Psoas muscle (tissue), 8 donors: ENCODE data around the gene FAF1. TPM values are rescaled to one million over a fixed set of nuclear protein-coding genes. Genes with fewer than 3 reads are reported as not detected.
"Not testable (repeated sequence)": the region's sequence is repeated elsewhere in the genome, so short reads cannot be mapped to it uniquely, and the experiment has no call there.

Source experiments
- ATAC-seq, 4 donors: fragments of 200-7000 bp; cut with Tn5 transposase; one replicate each; pipeline ENCODE4 v1.9.1; 2020; ENCODE audit warnings: moderate library complexity in 3 of 4, mild to moderate bottlenecking in 2 of 4
- DNase-seq, 2 donors: peaks; one replicate each; pipeline ENCODE4 v3.0.0-alpha.2; 2020
- H3K27ac ChIP-seq: fragments of 200-600 bp; one replicate; pipeline ENCODE4 v1.8.0; 2022
- H3K27me3 ChIP-seq, 3 donors: fragments of 200-600 bp in 1 of 3; one replicate each; pipeline versions ENCODE4 v1.6.1 to v1.8.0; 2013 to 2022; ENCODE audit warnings: low read length in 2 of 3, mild to moderate bottlenecking in 2 of 3, moderate library complexity in 1 of 3; ENCODE audit not compliant: insufficient read depth in 3 of 3
- H3K36me3 ChIP-seq, 2 donors: fragments of 200-600 bp in 1 of 2; one replicate each; pipeline versions ENCODE4 v1.6.1 to v1.8.0; 2013 to 2022; ENCODE audit warnings: low read depth in 1 of 2, mild to moderate bottlenecking in 1 of 2, moderate library complexity in 1 of 2; ENCODE audit not compliant: insufficient read depth in 1 of 2
- H3K4me1 ChIP-seq: fragments of 200-600 bp; one replicate; pipeline ENCODE4 v1.8.0; 2022
- H3K4me3 ChIP-seq: fragments of 200-600 bp; one replicate; pipeline ENCODE4 v1.8.0; 2022; ENCODE audit warnings: mild to moderate bottlenecking
- H3K9me3 ChIP-seq: fragments of 200-600 bp; one replicate; pipeline ENCODE4 v1.8.0; 2022
- WGBS, 3 donors: extraction: QIAGEN DNeasy Blood & Tissue Kit; methylation state at CpG; one replicate each; pipeline versions ENCODE4 v1.1.6 to v1.1.7; 2013; 5-methylcytosine and 5-hydroxymethylcytosine counted together
- intact Hi-C, 2 donors: fragments of 100-400 bp; cut with DNase I; formaldehyde crosslinking; loops; one replicate each; pipeline versions ENCODE4 v1.11.0 to v1.14.2; 2022
- polyA plus RNA-seq, 3 donors: library from polyadenylated mRNA; stranded (reverse); fragments of 200-250 nt; gene quantifications; one replicate each; pipeline ENCODE4 v1.2.3, GENCODE V29; 2013
- total RNA-seq, 4 donors: library from RNA; stranded (reverse); fragmentation: NEBNext Ultra II Directional in 2 of 4; extraction: Animal tissue kit (Norgen Biotek cat#: 25700) in 2 of 4; gene quantifications; one replicate each; pipeline versions ENCODE4 v1.2.1 to v1.2.4, GENCODE V29; 2021 to 2023
- TF ChIP-seq, protein P1 (sequence below): fragments of 200-600 bp; IDR thresholded peaks from one replicate; pipeline ENCODE4 v1.8.0; 2022; ENCODE audit warnings: antibody characterized with exemption
- donor health status: healthy with polysubstance abuse.
- donor health status: DM: no; HTN: no; CAD: no; lungs with moderate emphysema.
- donor health status: Bipolar disorder and iron deficiency.
- donor health status: healthy.
- donor health status: DM: yes; HTN: yes; CAD: no.
- donor health status: DM: no; HTN: no; CAD: no.
- donor health status: DM: no; HTN: no; CAD: no.
- donor health status: DM: yes; HTN: yes; CAD: no.

Gene FAF1
- total and polyA plus RNA-seq, 7 donors: 67.8 to 128 (median 108) TPM

- Histone ChIP-seq H3K27ac (no peak overlapping the region), H3K4me1 (no peaks in the 10 kb centered on the region)
- no peak for ATAC-seq
Observed at GRCh38 chr1:50724626-50725286, 235.3 kb downstream of the FAF1 start.

GRCh38 chr1:50720457-50721053 is 239.5 kb downstream of the FAF1 start:
- no peak for ATAC-seq
- TF ChIP-seq, protein P1, sequence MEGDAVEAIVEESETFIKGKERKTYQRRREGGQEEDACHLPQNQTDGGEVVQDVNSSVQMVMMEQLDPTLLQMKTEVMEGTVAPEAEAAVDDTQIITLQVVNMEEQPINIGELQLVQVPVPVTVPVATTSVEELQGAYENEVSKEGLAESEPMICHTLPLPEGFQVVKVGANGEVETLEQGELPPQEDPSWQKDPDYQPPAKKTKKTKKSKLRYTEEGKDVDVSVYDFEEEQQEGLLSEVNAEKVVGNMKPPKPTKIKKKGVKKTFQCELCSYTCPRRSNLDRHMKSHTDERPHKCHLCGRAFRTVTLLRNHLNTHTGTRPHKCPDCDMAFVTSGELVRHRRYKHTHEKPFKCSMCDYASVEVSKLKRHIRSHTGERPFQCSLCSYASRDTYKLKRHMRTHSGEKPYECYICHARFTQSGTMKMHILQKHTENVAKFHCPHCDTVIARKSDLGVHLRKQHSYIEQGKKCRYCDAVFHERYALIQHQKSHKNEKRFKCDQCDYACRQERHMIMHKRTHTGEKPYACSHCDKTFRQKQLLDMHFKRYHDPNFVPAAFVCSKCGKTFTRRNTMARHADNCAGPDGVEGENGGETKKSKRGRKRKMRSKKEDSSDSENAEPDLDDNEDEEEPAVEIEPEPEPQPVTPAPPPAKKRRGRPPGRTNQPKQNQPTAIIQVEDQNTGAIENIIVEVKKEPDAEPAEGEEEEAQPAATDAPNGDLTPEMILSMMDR: no peak
- Histone ChIP-seq H3K36me3 (peaks cover 0 to 6% of the 10 kb centered on the region in 2 donors), H3K4me1 (no peaks in the 10 kb centered on the region), H3K27ac (no peak overlapping the region), H3K4me3 (no peak overlapping the region), H3K27me3 (no peaks in the 10 kb centered on the region), H3K9me3 (no peaks in the 10 kb centered on the region)
- WGBS, 3 donors: 89 to 95% (median 90%) methylated on average over 4 of the region's 4 CpGs
- DNase-seq: no peak
- intact Hi-C loops: no loop called here

More at GRCh38 chr1:50724626-50725286, 235.3 kb downstream of the FAF1 start:
- Histone ChIP-seq H3K36me3 (peaks cover 0 to 16% of the 10 kb centered on the region in 2 donors), H3K27me3 (no peaks in the 10 kb centered on the region), H3K4me3 (no peak overlapping the region), H3K9me3 (no peaks in the 10 kb centered on the region)
- DNase-seq: no peak
- TF ChIP-seq, protein P1: no peak
- intact Hi-C loops: no loop called here
- 75 to 85% (median 77%) methylated on average over 4 of the region's 4 CpGs for WGBS, 3 donors

- no peaks in the 10 kb centered on the region for H3K4me1 ChIP-seq
- peaks cover 0 to 6% of the 10 kb centered on the region in 2 donors for H3K36me3 ChIP-seq
- no peak for DNase-seq
- no peak overlapping the region for H3K4me3 ChIP-seq
- no peak overlapping the region for H3K27ac ChIP-seq
- WGBS, 3 donors: 94 to 96% (median 96%) methylated on average over 1 of the region's 1 CpG
- H3K9me3 ChIP-seq: no peaks in the 10 kb centered on the region
- TF ChIP-seq, protein P1: no peak
- no peak for ATAC-seq
- intact Hi-C loops: no loop called here
- no peaks in the 10 kb centered on the region for H3K27me3 ChIP-seq
Observed at GRCh38 chr1:50719126-50719525, 240.9 kb downstream of the FAF1 start.

- ATAC-seq (no peak), DNase-seq (no peak)
- Histone ChIP-seq H3K9me3 (no peaks in the 10 kb centered on the region), H3K27ac (no peak overlapping the region), H3K4me1 (no peaks in the 10 kb centered on the region), H3K27me3 (no peaks in the 10 kb centered on the region), H3K4me3 (no peak overlapping the region), H3K36me3 (peaks cover 0 to 6% of the 10 kb centered on the region in 2 donors)
- TF ChIP-seq, protein P1: no peak
- WGBS, 3 donors: 95 to 100% (median 96%) methylated on average over 1 of the region's 1 CpG
- intact Hi-C loops: no loop called here
Observed at GRCh38 chr1:50717327-50717726, 242.7 kb downstream of the FAF1 start.

DNA sequence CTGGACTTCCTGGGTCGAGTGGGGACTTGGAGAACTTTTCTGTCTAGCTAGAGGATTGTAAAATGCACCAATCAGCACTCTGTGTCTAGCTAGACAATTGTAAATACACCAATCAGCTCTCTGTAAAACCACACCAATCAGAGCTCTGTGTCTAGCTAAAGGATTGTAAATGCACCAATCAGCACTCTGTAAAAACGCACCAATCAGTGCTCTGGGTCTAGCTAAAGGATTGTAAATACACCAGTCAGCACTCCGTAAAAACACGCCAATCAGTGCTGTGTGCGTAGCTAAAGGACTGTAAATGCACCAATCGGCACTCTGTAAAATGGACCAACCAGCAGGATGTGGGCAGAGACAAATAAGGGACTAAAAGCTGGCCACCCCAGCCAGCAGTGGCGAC is 243.6 kb downstream of the FAF1 start:
- H3K4me3 ChIP-seq, H3K27me3 ChIP-seq, intact Hi-C loops, H3K36me3 ChIP-seq, H3K9me3 ChIP-seq, H3K4me1 ChIP-seq, DNase-seq, ATAC-seq, H3K27ac ChIP-seq: not testable (repeated sequence)
- 96 to 97% (median 96%) methylated on average over 7 of the region's 7 CpGs for WGBS, 3 donors
